K562 (cell line): ENCODE measurements around the gene PUM1. TPM values are rescaled to one million over a fixed set of nuclear protein-coding genes. Genes with fewer than 3 reads are reported as not detected.

Source experiments
- BRCA1 ChIP-seq, 2 experiments: fragments of 450-650 bp in 1 of 2; sonication (generic) in 1 of 2; formaldehyde crosslinking in 1 of 2; IDR thresholded peaks; 2 replicates each; pipeline versions ENCODE4 v1.5.0 to v1.6.1; 2017 to 2020; ENCODE audit warnings: mild to moderate bottlenecking in 1 of 2, missing genetic modification reagents in 1 of 2
- CTBP1 ChIP-seq: fragments of 450-650 bp; IDR thresholded peaks from 2 replicates; pipeline ENCODE4 v1.6.1; 2016; ENCODE audit warnings: borderline replicate concordance
- DACH1 ChIP-seq: fragments of 450-650 bp; IDR thresholded peaks from 2 replicates; pipeline ENCODE4 v1.6.1; 2018; ENCODE audit not compliant: partially characterized antibody
- EGR1 ChIP-seq: fragments of 450-650 bp; conservative IDR thresholded peaks from 2 replicates; pipeline ENCODE4 v1.6.1; 2017; ENCODE audit warnings: mild to moderate bottlenecking
- EHMT2 ChIP-seq: fragments of 450-650 bp; IDR thresholded peaks from 2 replicates; pipeline ENCODE4 v1.6.1; 2018; ENCODE audit warnings: antibody characterized with exemption
- FOXK1 ChIP-seq: sonication (generic); formaldehyde crosslinking; IDR thresholded peaks from 2 replicates; pipeline ENCODE4 v1.8.0; 2022; ENCODE audit warnings: missing genetic modification reagents, mild to moderate bottlenecking, borderline replicate concordance
- HDAC2 ChIP-seq: fragments of 450-650 bp; IDR thresholded peaks from 2 replicates; pipeline ENCODE4 v1.6.1; 2016; ENCODE audit warnings: mild to moderate bottlenecking
- HMG20B ChIP-seq: fragments of 250-450 bp; sonication (Bioruptor Pico); IDR thresholded peaks from 2 replicates; pipeline ENCODE4 v1.5.0; 2021; ENCODE audit warnings: mild to moderate bottlenecking
- HNRNPUL1 ChIP-seq: fragments of 200-400 bp; formaldehyde crosslinking; IDR thresholded peaks from 2 replicates; pipeline ENCODE4 v1.6.1; 2017; ENCODE audit warnings: low read length
- NCOA2 ChIP-seq, 2 experiments: fragments of 450-650 bp; IDR thresholded peaks; 2 replicates each; pipeline ENCODE4 v1.6.1; 2018; ENCODE audit warnings: mild to moderate bottlenecking in 2 of 2, moderate library complexity in 1 of 2; ENCODE audit not compliant: partially characterized antibody in 2 of 2
- NELFE ChIP-seq: IDR thresholded peaks from 2 replicates; pipeline ENCODE4 v1.6.1; 2011; ENCODE audit warnings: mild to moderate bottlenecking; ENCODE audit not compliant: insufficient read depth, insufficient read length
- RBM22 ChIP-seq: fragments of 200-400 bp; formaldehyde crosslinking; IDR thresholded peaks from 2 replicates; pipeline ENCODE4 v1.6.1; 2018; ENCODE audit warnings: low read length, low read depth; ENCODE audit not compliant: poor library complexity, severe bottlenecking
- SAFB ChIP-seq: fragments of 200-400 bp; formaldehyde crosslinking; IDR thresholded peaks from 2 replicates; pipeline ENCODE4 v1.6.1; 2017; ENCODE audit warnings: low read depth, low read length, borderline replicate concordance
- SOX6 ChIP-seq: fragments of 450-650 bp; IDR thresholded peaks from 2 replicates; pipeline ENCODE4 v1.6.1; 2014; ENCODE audit warnings: mild to moderate bottlenecking
- TEAD2 ChIP-seq: fragments of 450-650 bp; IDR thresholded peaks from 2 replicates; pipeline ENCODE4 v1.6.1; 2016; ENCODE audit warnings: missing genetic modification characterization, control low read depth, missing compliant biosample characterization
- ZC3H8 ChIP-seq: fragments of 450-650 bp; IDR thresholded peaks from 2 replicates; pipeline ENCODE4 v1.6.1; 2017
- ZNF561 ChIP-seq: fragments of 450-650 bp; formaldehyde crosslinking; conservative IDR thresholded peaks from 2 replicates; pipeline ENCODE4 v1.4.0; 2020; ENCODE audit warnings: mild to moderate bottlenecking, moderate library complexity
- polyA plus RNA-seq, 8 experiments: library from polyadenylated mRNA; depleted of rRNA in 4 of 8; stranded (reverse) in 5 of 8; unstranded in 3 of 8; fragments of >200 nt; fragmentation: Nextera tagmentation in 2 of 8; fragmentation: Illumina TruSeq in 1 of 8; extraction: Ambion mirVana in 2 of 8; extraction: Trizol in 1 of 8; gene quantifications; 2 replicates each; pipeline versions ENCODE4 v1.2.1 to v1.2.3, GENCODE V29; 2011 to 2014; ENCODE audit warnings: inconsistent platforms in 1 of 8, missing spikeins in 1 of 8
- total RNA-seq, 7 experiments: library from RNA; depleted of rRNA in 6 of 7; stranded (reverse); fragments of >200 nt in 6 of 7; fragmentation: Illumina TruSeq in 2 of 7; extraction: Trizol in 2 of 7; gene quantifications; 2 replicates each; pipeline versions ENCODE4 v1.2.1 to v1.2.3, GENCODE V29; 2011 to 2021; ENCODE audit warnings: low replicate concordance in 1 of 7
- TF ChIP-seq, protein P1 (sequence below): sonication (generic); formaldehyde crosslinking; IDR thresholded peaks from 2 replicates; pipeline ENCODE4 v1.8.0; 2022; ENCODE audit warnings: missing genetic modification reagents, mild to moderate bottlenecking, borderline replicate concordance
- TF ChIP-seq, protein P2 (sequence below): fragments of 450-650 bp; IDR thresholded peaks from 2 replicates; pipeline ENCODE4 v1.6.1; 2016; ENCODE audit warnings: missing biosample characterization, missing genetic modification characterization
- TF ChIP-seq, protein P3 (sequence below): fragments of 250-450 bp; sonication (Bioruptor Pico); IDR thresholded peaks from 2 replicates; pipeline ENCODE4 v1.4.0; 2020

Gene PUM1
- total and polyA plus RNA-seq, 9 of the 15 experiments (the other 6 are each of a cell fraction or from before 2014, with no cell fraction given) = 37.7 to 104 (median 55.7) TPM

DNA sequence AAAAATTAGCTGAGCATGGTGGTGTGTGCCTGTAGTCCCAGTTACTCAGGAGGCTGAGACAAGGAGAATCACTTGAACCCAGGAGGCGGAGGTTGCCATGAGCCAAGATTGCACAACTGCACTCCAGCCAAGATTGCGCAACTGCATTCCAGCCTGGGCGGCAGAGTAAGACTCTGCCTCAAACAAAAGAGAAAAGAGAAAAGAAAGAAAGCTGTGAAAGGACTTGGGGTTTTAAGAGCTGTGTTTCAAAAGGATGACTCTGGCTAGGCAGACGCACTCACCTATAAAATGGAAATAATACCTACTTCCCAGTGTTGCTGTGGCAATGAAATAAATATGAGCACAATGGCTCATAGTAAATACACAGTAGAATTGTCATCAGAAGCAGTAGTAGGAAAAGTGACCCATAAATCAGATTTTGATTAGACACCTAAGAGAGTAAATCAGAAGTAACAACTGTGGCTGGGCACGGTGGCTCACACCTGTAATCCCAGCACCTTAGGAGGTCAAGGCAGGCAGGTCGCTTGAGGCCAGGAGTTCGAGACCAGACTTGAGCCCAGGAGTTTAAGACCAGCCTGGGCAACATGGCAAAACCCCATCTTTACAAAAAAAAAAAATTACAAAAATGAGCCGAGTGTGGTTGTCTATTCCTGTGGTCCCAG is 45.9 kb upstream of the PUM1 start (continued):
- TF ChIP-seq SAFB (no peak), HDAC2 (no peak), ZC3H8 (no peak), FOXK1 (CRISPR knock-in tag) (no peak), DACH1 (peak; percentile 91), NELFE (no peak), SOX6 (peak; percentile 58; the same call in 1 of the 2 replicates), TEAD2 (tag) (peak; percentile 98), RBM22 (no peak), EHMT2 (peak; percentile 93), CTBP1 (no peak), HNRNPUL1 (no peak), BRCA1 (IDR thresholded peaks at IDR 0.05) (no peak), BRCA1 (CRISPR knock-in tag; IDR thresholded peaks at IDR 0.05) (no peak), HMG20B (CRISPR knock-in tag) (no peak), EGR1 (no peak), NCOA2 (IDR thresholded peaks at IDR 0.05; ENCODE audit: partially characterized antibody in 2 of 2) (no peak), ZNF561 (CRISPR knock-in tag) (no peak)
- TF ChIP-seq, protein P1, sequence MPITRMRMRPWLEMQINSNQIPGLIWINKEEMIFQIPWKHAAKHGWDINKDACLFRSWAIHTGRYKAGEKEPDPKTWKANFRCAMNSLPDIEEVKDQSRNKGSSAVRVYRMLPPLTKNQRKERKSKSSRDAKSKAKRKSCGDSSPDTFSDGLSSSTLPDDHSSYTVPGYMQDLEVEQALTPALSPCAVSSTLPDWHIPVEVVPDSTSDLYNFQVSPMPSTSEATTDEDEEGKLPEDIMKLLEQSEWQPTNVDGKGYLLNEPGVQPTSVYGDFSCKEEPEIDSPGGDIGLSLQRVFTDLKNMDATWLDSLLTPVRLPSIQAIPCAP (CRISPR knock-in tag) = no peak
- TF ChIP-seq, protein P2, sequence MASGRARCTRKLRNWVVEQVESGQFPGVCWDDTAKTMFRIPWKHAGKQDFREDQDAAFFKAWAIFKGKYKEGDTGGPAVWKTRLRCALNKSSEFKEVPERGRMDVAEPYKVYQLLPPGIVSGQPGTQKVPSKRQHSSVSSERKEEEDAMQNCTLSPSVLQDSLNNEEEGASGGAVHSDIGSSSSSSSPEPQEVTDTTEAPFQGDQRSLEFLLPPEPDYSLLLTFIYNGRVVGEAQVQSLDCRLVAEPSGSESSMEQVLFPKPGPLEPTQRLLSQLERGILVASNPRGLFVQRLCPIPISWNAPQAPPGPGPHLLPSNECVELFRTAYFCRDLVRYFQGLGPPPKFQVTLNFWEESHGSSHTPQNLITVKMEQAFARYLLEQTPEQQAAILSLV (tag) = peak; percentile 99
- TF ChIP-seq, protein P3, sequence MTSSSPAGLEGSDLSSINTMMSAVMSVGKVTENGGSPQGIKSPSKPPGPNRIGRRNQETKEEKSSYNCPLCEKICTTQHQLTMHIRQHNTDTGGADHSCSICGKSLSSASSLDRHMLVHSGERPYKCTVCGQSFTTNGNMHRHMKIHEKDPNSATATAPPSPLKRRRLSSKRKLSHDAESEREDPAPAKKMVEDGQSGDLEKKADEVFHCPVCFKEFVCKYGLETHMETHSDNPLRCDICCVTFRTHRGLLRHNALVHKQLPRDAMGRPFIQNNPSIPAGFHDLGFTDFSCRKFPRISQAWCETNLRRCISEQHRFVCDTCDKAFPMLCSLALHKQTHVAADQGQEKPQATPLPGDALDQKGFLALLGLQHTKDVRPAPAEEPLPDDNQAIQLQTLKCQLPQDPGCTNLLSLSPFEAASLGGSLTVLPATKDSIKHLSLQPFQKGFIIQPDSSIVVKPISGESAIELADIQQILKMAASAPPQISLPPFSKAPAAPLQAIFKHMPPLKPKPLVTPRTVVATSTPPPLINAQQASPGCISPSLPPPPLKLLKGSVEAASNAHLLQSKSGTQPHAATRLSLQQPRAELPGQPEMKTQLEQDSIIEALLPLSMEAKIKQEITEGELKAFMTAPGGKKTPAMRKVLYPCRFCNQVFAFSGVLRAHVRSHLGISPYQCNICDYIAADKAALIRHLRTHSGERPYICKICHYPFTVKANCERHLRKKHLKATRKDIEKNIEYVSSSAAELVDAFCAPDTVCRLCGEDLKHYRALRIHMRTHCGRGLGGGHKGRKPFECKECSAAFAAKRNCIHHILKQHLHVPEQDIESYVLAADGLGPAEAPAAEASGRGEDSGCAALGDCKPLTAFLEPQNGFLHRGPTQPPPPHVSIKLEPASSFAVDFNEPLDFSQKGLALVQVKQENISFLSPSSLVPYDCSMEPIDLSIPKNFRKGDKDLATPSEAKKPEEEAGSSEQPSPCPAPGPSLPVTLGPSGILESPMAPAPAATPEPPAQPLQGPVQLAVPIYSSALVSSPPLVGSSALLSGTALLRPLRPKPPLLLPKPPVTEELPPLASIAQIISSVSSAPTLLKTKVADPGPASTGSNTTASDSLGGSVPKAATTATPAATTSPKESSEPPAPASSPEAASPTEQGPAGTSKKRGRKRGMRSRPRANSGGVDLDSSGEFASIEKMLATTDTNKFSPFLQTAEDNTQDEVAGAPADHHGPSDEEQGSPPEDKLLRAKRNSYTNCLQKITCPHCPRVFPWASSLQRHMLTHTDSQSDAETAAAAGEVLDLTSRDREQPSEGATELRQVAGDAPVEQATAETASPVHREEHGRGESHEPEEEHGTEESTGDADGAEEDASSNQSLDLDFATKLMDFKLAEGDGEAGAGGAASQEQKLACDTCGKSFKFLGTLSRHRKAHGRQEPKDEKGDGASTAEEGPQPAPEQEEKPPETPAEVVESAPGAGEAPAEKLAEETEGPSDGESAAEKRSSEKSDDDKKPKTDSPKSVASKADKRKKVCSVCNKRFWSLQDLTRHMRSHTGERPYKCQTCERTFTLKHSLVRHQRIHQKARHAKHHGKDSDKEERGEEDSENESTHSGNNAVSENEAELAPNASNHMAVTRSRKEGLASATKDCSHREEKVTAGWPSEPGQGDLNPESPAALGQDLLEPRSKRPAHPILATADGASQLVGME = 0 out of 2 replicates have a peak, but pooled peaks have one; percentile 17
